Fibroblast of peridontal ligament (primary cell): ENCODE data around the gene LMO1.

Experiments
- DNase-seq: peaks from one replicate; pipeline ENCODE4 v3.0.0-alpha.2; 2010; ENCODE audit errors: extremely low read depth

The LMO1 gene

DNA sequence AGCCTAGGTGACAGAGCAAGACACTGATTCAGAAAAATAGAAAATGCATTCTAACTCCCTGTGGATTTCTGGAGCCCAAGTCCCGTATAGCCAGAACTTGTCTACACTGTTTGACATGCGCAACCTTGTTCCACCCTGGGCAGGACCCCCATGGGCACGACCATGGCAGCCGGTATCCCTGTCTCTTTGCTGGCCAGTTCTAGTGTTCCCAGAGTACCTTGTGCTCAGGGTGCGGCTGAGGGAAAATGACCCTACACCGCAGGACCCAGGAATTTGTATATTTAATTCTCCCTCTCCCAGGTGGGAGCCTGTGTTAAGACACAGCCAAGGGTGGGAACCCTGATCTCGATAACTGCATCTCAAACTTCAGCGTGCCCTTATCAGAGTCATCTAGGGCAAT lies 58.1 kb downstream of the LMO1 start:
- no peak for DNase-seq

DNA sequence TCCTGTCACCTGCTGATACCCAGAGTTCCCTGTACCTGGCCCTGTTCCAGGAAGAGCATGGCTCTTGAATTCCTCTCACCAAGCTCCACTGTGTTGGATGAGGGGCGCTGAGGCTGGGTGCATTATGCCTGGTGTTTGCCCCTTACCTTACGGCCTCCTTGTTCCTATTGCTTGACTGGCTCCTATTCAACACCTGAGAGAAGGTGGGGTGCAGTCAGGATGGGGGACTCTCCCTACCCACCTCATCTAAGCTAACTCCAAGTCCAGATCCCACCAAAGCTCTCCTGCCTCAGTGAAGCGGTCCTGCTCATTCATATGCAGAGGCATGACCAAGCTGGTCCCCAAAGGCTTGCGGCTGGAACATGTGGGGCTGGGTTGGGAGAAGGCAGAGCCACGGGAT lies 59.1 kb downstream of the LMO1 start:
- DNase-seq: no peak

DNA sequence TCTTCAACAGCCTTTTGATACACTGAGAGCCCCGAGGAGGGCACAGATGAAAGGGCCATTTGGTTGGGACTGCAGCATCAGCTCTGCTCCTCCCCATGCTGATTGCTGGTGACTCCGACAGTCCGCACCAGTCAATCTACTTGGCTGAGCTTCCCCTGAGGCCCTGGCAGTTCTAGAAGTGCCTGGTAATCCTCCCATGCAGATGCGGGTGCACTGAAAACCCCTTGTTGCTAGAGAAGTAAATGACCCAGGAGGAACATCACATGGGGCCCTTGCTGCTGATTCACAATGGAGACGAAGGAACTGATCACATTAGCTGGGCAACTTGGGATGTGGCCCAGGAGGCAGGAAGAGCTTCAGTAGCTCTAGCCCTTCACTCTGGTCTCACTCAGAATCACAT lies 59.7 kb downstream of the LMO1 start:
- DNase-seq: no peak

DNA sequence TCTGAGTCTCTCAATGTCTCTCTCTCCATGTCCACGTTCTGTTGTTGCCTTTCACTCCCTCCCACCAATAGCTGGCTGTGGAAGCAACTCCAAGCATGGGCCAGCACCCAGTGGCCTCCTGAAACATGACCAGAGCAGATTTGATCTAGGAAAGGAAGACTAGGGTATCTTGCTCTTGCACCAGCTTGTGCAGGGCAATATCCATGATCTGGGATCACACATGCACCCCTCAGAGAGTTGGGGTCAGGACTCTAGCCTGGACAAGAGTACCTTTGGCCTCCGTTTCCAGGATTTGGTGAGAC lies 60.3 kb downstream of the LMO1 start:
- DNase-seq: no peak

DNA sequence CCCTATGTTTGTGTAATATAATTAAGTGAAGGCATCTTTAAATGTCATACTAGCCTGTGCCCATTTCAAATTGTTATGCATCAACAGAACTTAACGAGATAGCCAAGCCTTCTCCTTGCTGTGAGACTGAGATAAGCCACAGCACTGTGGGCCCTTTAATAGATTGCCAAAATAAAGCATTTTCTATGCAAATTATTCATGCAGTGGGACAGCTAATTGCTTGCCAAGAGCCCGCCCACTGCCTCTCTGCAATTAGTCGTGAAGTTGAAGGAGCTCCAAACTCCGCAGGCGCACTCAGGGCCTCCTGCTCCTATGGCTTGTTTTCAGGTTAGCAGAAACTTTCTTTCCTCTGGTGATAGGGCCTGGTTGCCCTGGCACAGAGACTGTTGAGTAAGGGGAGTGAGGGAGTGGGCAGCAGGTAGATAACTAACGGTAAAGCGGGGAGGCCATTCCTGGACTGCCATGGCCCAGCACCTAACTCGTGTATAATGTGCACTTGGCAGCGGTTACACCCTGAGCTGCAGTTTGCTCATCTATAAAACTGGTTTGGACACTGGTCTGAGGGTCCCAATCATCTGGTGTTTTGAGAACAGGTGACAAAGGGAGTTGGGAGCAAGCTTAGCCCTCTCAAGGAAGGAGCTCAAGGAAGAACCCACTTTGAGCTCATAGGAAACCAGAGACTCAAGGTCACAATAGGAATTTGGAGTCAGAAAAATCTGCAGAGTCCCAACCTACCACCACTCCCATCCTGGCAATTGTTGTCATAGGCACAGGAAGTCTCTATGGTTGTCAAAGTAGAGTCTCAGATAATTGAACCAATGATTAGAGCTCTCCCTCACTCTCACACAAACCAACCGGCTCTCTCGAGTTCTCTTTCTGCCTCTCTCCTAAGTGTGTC lies 60.9 kb downstream of the LMO1 start:
- DNase-seq: no peak

DNA sequence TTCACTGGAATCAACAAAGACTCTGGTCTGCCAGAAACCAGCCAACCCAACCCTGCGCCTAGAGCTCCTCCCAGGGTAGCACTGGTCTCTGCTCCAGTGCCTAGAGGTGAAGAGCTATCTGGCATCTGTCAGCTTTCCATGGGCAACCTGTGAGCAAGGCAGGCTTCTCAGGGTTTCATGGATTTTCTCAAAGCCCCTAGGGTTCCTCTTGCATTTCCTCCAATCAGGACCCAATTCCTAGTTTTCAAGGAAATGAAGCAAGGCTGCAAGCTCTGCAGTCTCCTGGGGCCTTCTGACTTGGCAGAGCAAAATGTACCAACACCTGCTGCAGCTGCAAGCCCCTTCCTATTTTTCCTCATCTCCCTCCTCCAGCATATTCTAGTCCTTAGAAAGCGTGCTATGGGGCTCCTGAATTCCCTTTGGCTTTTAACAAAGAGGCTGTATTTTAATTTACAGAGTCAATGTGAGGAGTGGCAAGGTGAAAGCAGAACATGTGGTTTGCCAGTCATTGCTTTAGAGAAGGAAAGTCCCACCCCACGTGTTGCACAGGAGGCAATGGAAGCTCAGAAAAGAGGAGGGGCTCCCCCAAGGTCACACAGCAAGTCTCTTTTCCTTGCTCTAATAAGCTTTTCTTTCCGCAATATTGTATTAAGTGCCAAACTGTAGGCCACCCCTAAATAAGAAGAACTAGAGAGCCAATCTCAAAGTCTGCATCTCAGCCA lies 61.9 kb downstream of the LMO1 start:
- DNase-seq: no peak

DNA sequence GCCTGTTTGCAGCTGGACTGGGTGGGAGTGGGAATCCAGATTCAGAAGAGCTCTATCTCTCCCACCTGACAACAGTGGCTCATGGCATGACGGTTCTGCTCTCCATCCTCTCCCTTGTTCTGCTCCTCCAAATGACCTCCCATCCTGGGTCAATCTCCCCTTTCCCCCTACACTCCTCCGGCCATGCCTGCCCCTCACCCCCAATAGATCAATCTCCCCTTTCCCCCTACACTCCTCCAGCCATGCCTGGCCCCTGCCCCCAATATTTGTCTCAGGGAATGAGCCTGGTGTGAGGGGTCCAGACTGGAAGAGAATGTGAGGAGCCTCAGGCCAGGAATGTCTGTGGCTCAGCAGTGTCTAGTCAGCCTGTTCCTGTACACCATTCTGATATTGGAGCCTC lies 64.0 kb downstream of the LMO1 start:
- no peak for DNase-seq

DNA sequence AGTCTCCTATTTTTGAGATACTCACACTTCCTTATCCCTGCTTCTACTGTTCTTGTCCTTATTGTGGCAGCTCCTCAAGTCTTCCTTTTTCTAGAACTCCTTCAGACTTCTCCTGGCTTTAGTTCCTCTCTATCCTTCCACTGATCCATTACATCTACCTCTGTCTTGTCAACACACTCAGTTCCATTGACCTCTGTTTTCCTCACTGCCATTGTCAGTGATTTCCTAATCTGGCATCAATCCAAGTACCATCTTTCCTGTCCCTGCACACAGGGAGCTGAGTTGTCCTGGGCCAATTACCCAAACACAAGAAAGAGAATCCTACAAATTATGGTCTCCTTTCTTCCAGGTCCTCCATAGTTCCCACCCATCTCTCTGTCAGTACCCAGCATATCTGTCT lies 66.9 kb downstream of the LMO1 start:
- DNase-seq: no peak

DNA sequence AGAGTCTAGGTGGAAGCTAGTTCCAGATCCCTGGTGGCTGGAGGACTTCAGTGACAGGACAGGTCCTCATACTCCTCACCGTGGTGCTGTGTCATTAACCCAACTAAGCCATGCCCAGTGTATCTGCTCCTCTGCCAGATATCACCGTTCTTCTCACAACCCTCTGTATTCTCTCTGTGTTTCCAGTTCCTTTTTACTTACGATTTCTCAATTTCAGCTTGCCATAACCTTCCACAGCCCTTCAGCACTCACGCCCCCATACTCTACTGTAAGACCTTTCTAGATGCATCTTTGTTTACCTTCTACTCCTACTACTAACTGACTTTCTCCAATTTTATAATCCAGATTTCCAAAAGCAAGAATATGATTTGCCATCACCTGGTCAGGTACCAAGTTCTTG lies 68.7 kb downstream of the LMO1 start:
- no peak for DNase-seq

DNA sequence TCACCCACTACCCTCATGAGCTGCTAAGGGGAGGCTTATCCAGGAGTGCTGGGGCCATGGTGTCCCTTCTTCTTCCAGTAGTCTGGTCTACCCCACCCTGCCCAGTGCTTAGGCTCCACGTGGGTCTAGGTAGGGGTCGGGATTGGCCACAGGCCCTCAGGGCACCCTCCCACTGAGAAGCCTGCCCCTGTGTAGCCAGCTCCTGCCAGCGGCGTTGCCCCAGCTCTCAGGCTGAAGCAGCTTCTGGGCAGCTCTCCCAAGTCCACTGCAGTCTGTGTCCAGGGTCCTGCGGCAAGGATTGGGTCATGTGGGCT lies 70.8 kb downstream of the LMO1 start:
- no peak for DNase-seq

DNA sequence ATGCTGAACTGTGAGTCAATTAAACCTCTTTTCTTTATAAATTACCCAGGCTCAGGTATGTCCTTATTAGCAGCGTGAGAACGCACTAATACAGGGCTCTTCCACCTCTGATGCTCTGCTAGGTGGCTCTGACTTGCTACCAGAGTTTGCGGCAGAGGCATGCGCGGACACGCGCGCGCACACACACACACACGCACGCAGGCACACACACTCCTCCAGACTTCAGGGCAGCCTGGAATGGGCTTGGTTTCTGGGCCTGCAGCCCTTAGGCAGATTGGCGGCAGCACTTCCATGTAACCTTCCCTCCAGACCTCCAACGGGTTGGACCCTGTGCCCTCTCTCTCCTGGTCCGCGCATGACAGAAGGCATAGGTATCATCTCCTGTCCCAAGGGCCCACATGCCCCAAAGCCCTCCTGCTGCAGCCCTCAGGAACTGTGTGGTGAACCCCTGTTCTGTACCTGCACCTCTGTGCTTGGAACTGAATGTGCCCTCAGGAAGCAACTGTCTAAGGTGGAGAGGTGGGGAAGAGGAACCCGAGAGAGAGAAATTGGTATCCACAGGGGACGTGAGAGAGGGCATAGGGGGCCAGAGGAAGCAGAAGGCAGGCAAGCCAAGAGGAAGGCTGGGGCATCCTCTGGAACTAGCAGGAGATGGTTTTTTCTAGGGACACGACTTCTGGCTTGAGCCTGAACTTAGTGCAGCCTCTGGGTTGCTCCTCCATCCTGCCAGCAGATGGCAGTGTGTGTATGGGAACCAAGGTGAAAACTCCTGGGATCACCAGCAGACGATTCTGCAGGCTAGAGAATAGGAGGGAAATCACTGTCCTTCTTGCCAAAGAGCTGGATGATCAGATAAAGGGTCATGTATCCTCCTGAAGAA lies 71.4 kb downstream of the LMO1 start:
- DNase-seq: peak; percentile 70

DNA sequence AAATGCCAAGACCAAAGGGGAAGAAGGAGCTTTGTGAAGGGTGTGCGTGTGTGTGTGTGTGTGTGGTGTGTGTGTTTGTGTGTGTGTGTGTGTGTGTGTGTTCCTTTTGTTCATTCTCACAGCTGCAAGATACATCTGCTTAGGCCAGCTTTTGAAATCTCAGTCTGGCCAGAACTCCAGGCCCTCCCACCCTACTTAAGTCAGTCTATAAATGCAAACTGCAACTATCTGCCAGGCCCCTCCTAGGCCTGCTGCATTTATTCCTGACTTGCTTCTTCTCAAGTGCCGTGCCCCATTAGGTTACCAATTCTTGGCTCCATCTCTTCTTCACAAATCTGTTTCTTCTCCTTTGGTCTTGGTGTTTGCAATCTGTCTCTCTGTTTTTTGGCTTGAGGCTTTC lies 73.2 kb downstream of the LMO1 start:
- no peak for DNase-seq

DNA sequence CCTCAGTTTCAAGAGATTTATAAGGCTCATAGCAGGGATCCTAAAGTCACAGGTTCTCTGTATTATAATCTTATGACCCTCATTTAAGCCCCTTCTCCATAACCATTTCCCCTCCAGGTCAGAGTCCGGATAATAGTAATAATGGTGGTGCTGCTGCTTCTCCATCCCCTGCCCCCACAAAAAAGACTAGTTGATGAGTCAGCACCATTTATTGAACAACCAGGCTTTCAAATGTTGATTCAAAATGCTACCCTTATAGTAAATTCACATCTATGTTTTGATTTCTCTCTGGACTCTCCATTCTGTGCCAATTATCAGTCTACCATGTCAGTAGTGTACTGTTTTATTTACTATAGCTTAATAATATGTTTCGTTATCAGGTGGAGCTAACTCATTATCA lies 77.2 kb downstream of the LMO1 start:
- DNase-seq: no peak

DNA sequence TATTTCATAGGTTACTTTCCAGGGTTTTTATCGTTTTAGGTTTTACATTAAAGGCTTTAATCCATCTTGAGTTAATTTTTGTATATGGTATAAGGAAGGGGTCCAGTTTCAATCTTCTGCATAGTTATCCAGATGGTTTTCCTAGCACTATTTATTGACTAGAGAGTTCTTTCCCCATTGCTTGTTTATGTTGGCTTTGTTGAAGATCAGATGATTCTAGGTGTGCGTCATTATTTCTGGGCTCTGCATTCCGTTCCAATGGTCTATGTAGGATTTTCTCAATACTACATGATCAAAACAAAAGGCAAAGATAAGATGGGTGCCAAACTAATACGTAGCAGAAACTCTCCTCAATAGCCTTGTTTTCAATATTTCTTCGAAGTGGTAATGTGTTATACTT lies 80.6 kb downstream of the LMO1 start:
- DNase-seq: peak; percentile 1

DNA sequence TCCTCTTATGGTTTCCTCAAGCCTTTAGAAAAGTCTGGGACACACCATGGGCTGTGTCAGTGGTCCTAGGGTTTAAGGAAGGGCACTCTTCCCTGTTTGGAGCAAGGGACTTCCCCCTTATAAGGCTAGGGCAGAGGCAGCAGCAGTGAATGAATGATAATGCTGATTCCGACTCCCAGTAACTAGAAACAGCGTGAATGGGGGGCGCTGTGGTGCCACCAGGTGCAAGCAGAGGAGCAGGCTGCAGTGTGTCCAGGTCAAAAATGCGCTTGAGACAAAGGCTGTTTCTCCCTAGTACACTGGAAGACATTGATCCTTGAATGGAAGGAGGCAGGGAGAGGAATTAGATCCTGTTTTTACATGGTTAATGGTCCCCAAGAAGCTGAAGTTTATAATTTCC lies 83.2 kb downstream of the LMO1 start:
- DNase-seq: no peak

DNA sequence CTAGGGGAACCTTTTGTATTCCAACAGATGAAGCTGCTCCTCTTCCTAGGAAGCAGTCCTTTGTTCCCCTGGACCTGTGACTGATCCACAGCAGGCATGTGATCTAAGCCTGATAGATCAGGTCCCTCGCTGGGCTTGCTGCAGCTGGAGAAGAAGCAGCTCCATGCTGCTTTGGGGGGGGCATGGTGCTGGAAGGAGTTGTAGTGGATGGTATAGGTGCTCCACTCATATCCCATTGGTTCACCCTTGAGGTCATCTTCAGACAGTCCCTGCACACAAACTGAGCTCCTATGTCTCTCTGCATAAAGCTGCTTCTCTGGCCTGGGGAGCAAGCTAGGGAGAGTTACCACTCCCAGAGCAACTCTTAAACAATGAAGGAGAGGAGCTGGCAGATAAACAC lies 85.4 kb downstream of the LMO1 start:
- DNase-seq: no peak

DNA sequence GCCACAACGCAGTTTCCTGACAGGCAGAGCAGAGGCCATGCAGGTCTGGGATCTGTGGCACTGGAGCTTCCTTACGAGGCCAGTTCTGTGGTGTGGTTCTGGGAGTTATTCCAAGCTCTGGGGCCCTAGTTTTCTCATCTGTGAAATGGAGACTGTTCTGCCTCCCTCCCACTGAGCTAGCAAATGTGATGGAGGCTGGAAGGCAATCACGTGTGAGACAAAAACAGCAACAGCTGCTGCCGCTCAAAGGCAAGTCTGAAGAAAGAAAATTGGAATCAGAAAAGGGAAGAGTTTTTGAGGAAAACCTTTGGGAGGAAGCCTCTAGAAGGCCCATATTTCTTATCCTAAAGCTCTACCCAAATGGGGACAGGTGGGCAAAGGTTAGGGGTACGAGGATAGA lies 86.5 kb downstream of the LMO1 start:
- DNase-seq: no peak
